GM10847 (cell line): ENCODE measurements around the gene AP4E1.

Experiments used
- POLR2A ChIP-seq: IDR thresholded peaks from 2 replicates; pipeline ENCODE4 v1.6.1; 2011; ENCODE audit not compliant: insufficient read length; ENCODE audit errors: extremely low read depth

The AP4E1 gene

DNA sequence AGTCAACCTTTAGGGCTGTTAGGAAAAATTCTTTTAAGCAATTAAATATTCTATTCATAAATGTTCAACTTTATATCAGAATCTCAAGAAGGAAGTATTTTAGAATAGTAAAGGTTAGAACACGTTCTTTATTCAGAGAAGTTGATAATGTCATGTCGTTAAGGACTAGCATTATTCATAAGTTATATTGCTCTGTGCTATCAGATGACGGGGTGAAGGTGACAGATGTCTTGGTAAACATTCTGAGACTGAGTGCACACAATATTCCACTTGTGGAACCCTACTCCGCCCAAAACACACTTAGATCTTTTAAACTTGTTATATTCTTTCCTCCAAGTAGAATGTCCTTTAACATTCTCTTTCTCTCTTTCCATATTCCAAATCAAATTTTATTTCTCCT lies 7.9 kb downstream of the AP4E1 start:
- no peak for TF ChIP-seq POLR2A

DNA sequence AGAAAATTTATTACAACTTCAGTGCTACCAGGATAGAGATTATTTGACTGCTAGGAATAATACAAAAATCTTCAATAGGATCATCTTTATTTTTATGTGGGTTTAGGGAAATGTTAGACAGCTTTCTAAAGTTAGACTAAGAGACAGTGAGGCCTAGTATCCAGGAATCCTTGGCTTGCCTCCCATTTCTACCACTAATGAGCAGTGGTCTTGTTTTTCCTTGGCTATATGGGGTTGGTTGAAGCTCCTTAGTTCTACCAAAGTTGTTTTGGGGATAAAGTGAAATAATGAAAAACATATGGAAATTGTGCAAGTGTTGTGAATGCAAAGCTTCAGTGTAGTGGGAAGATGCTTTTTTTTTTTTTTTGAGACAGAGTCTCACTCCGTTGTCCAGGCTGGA lies 16.8 kb downstream of the AP4E1 start:
- no peak for TF ChIP-seq POLR2A

DNA sequence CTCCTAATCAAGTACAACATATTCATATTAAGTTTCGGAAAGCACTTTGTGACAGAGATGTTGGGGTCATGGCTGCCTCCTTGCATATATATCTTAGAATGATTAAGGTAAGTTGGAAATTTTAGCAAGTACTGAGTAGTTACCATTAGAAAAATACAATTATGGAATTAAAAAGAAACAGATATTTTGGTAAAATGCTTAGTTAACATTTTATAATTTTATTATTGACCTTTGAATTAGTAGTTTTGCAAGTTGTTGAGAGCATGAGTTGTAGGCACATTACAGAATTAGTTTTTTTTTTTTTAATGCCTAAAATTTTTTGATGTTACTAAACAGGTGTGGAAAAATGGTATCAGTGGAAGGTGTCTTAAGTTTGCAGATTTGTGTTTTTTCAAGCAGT lies 20.6 kb downstream of the AP4E1 start:
- TF ChIP-seq POLR2A = no peak

GRCh38 chr15:50930792-50931191 lies 22.3 kb downstream of the AP4E1 start:
- no peak for TF ChIP-seq POLR2A

GRCh38 chr15:50933341-50933740 lies 24.9 kb downstream of the AP4E1 start:
- no peak for TF ChIP-seq POLR2A

GRCh38 chr15:50938525-50938924 lies 30.0 kb downstream of the AP4E1 start:
- no peak for TF ChIP-seq POLR2A

- no peak for TF ChIP-seq POLR2A
These were observed 31.4 kb downstream of the AP4E1 start for GRCh38 chr15:50939911-50940310.

DNA sequence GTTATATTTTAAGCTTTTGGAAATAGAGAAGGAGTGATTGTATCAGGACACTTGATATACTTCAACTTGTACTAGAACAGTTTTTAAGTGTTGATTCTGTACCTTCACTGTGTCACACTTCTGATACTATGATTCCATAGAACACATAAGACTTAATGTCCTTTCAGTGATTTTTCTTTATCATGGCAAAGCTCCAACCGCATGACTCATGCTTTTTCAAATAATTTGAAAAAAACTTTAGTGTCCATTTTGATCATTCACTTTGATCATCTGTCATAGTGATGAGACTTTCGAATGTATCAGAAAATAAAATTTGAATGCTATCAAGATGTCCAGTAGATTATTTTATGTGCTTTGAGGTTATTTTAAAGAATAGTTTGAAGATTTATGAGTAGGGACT lies 32.0 kb downstream of the AP4E1 start:
- TF ChIP-seq POLR2A = no peak

DNA sequence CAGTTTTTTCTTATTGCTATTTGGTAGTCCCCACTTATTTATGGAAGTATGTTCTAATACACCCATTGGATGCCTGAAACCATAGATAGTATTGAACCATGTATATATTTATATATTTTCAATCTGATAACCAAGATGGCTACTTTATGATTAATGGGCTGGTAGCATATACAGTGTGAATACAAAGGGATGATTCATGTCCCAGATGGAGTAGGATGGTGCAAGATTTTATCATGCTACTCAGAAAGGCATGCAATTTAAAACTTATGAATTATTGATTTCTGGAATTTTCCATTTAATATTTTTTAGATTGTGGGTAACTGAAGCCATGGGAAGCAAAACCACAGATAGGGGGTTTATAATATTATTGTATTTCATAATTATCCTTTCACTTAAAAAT lies 35.2 kb downstream of the AP4E1 start:
- no peak for TF ChIP-seq POLR2A

DNA sequence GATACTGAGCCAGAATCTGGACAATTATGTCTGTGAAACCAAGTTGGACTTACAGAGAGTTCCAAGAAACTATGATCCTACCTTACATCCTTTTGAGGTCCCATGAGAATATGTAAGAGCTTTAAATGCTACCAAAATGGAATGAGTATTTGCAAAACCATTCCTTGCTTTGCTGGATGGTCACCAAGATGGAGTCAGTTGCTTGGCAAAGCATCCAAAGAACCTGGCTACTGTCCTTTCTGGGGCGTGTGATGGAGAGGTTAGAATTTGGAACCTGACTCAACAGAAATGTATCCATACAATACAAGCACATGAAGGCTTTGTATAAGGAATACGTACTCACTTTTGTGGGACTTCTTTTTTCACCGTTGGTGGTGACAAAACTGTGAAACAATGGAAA lies 36.2 kb downstream of the AP4E1 start:
- TF ChIP-seq POLR2A = no peak

GRCh38 chr15:50945725-50946124 lies 37.2 kb downstream of the AP4E1 start:
- TF ChIP-seq POLR2A = no peak

DNA sequence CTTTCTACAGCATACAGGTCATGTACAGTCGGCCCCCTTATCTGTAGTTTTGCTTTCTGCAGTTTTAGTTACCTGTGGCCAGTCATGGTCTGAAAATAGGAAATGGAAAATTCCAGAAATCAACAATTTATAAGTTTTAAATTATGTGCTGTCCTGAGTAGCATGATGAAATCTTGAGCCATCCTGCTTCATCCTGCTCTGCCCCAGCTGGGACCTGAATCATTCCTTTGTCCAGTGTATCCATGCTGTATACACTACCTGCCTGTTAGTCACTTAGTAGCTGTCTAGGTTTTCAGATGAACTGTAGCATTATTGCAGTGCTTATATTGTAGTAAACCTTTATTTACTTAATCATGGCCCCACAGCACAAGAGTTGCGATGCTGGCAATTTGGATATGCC lies 44.8 kb downstream of the AP4E1 start:
- no peak for TF ChIP-seq POLR2A

DNA sequence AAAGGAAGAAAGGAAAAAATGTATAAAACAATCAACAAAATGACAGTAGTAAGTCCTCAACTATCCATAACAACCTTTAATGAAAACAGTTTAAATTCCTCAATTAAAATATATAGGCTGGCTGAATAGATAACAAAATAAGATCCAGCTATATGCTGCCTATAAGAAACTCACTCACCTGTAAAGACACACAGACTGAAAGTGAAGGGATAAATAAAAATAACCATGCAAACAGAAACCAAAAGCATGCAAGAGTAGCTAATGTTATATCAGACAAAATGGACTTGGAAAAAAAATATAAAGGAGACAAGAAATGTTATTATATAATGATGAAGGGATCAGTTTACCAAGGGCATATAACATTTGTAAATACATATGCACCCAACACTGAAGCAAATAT lies 51.2 kb downstream of the AP4E1 start:
- no peak for TF ChIP-seq POLR2A

GRCh38 chr15:50964075-50964474 lies 55.6 kb downstream of the AP4E1 start:
- TF ChIP-seq POLR2A = no peak

GRCh38 chr15:50968353-50968752 lies 59.9 kb downstream of the AP4E1 start:
- no peak for TF ChIP-seq POLR2A

DNA sequence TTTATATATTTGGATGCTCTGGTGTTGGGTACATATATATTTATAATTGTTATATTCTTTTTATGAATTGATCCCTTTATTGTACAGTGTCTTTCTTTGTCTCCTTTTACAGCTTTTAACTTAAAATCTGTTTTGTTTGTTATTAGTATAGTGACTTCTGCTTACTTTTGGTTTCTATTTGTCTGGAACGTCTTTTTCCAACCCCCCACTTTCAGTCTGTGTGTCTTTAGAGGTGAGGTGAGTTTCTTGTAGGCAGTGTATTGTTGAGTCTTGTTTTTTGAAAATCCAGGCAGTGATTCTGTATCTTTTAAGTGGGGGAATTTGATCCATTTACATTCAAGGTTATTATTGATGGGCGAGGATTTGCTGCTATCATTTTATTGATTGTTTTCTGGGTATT lies 62.0 kb downstream of the AP4E1 start:
- no peak for TF ChIP-seq POLR2A

DNA sequence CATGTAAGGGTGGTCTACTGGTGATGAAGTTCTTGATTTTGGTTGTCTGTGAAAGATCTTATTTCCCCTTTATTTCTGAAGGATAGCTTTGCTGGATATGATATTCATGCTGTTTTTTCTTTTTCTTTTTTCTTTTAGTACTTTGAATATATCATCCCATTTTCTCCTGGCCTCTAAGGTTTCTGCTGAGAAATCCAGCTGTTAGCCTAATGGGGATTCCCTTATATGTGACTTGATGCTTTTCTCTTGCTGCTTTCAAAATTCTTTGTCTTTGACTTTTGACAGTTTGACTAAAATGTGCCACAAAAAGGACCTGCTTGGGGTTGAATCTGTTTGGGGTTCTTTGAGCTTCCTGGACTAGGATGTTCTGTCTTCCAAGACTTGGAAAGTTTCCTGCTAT lies 62.6 kb downstream of the AP4E1 start:
- no peak for TF ChIP-seq POLR2A

GRCh38 chr15:50971542-50971941 lies 63.1 kb downstream of the AP4E1 start:
- no peak for TF ChIP-seq POLR2A
